Activated CD8-positive, alpha-beta T cell treated with anti-CD3 and anti-CD28 coated beads for 36 hours (primary cell): Measurements from ENCODE around the gene TMPRSS2. TPM values are rescaled to one million over a fixed set of nuclear protein-coding genes. Genes with fewer than 3 reads are reported as not detected.

Experiments used
- ATAC-seq: fragments of 200-7000 bp; cut with Tn5 transposase; one replicate; pipeline ENCODE4 v1.10.0; 2021; ENCODE audit warnings: mild to moderate bottlenecking, moderate library complexity
- CTCF ChIA-PET: fragments of 350-600 bp; sonication (Branson Sonifier 250); formaldehyde crosslinking; loops from one replicate; lab custom pipeline; 2021; ENCODE audit warnings: antibody characterized with exemption; lab: Charles Lee
- POLR2A ChIA-PET: fragments of 350-600 bp; sonication (Branson Sonifier 250); formaldehyde crosslinking; loops from one replicate; lab custom pipeline; 2021; ENCODE audit warnings: antibody characterized with exemption; lab: Charles Lee
- DNase-seq: peaks from one replicate; pipeline ENCODE4 v3.0.0-alpha.2; 2020
- H3K27ac Mint-ChIP-seq: one replicate; pipeline ENCODE4 v1.8.0; 2021; ENCODE audit warnings: mild to moderate bottlenecking, mixed read lengths
- H3K27me3 Mint-ChIP-seq: one replicate; pipeline ENCODE4 v1.8.0; 2021; ENCODE audit warnings: mixed read lengths
- H3K36me3 Mint-ChIP-seq: one replicate; pipeline ENCODE4 v1.8.0; 2021; ENCODE audit warnings: low read depth, mixed read lengths
- H3K4me1 Mint-ChIP-seq: one replicate; pipeline ENCODE4 v1.8.0; 2021; ENCODE audit warnings: low read depth, mixed read lengths
- H3K4me3 Mint-ChIP-seq: one replicate; pipeline ENCODE4 v1.8.0; 2021; ENCODE audit warnings: mild to moderate bottlenecking, moderate library complexity, mixed read lengths
- H3K9me3 Mint-ChIP-seq: one replicate; pipeline ENCODE4 v1.8.0; 2021; ENCODE audit warnings: mixed read lengths
- intact Hi-C: fragments of 100-400 bp; cut with micrococcal nuclease; formaldehyde crosslinking; loops from one replicate; pipeline ENCODE4 v1.10.0; 2022
- total RNA-seq, 2 experiments: library from RNA; stranded (reverse); gene quantifications; one replicate each; pipeline ENCODE4 v1.2.3, GENCODE V29; 2021
- TF ChIP-seq, protein P1 (sequence below): fragments of 200-600 bp; IDR thresholded peaks from one replicate; pipeline ENCODE4 v1.8.0; 2022; ENCODE audit warnings: antibody characterized with exemption, mild to moderate bottlenecking

The TMPRSS2 gene
- total RNA-seq, 2 experiments from 2014 or later, result not detected

DNA sequence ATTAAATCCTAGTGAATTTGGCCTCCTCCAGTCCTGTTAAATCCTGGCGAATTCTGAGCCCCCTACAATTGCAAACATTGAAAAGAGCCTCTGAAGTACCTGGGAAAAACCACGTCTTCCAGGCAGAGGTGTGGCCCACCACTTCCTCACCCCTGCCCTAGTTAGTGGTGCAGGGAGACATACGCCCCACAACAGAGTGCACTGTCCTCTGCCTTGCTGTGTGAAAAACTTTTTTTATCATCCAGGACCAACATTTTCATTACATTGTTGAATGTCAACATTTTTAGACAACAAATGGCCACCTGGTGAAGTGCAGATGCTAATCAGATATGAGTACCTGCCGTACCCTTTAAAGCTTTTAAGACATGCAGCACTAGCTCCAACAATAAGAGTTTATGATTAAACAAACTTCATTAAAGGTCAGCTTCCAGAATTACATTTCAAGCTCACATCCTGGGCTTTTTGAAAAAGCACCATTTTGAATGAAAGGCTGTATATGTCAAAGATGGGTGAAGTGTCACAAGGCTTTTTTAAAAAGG lies 13.6 kb upstream of the TMPRSS2 start:
- CTCF ChIA-PET, result no interaction called here
- POLR2A ChIA-PET, result no interaction called here
- no peak for ATAC-seq

DNA sequence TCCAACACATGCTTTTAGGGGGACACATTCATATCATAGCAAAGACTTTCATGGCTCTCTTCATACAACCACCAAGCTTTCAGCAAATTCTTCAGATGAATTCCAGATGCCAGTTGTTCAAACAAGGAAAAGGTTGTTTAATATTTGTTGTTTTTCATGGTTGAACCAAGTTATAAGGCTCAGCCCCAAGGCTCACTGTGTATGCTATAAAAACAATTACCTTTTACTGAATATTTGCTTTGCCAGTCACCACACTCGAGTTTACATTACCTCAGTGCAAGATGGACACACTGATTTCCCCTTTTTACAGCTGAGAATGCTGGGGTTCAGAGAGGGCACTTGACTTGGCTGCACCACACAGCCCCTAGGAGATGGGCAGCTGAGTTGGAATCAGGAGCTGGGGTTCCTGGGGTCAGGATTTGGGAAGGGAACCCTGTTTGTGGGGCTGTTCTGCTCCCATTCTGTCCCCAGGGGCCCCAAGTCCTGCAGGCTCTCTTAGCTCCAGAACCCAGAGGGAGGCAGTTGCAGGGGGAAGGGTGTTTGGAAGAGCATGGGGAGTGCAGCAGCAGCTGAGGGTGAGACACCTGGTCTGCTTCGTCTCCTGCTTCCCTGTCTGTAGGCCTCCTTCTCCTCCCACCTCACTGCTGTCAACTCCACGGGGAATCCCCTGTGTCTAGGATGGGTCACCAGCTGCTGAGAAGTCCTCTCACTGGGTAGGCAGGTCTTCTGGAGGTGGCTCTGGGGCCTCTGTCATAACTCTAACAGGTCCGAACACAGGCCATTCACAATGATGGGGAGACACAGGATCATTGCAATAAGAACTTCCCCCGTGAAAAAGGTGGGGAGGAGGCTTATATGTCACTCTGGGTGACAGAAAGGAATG lies 12.8 kb upstream of the TMPRSS2 start:
- intact Hi-C loops, result no loop called here
- no peaks in the 10 kb centered on the region for H3K9me3 Mint-ChIP-seq
- H3K4me3 Mint-ChIP-seq, result no peak overlapping the region
- H3K36me3 Mint-ChIP-seq, result no peaks in the 10 kb centered on the region
- TF ChIP-seq, protein P1, sequence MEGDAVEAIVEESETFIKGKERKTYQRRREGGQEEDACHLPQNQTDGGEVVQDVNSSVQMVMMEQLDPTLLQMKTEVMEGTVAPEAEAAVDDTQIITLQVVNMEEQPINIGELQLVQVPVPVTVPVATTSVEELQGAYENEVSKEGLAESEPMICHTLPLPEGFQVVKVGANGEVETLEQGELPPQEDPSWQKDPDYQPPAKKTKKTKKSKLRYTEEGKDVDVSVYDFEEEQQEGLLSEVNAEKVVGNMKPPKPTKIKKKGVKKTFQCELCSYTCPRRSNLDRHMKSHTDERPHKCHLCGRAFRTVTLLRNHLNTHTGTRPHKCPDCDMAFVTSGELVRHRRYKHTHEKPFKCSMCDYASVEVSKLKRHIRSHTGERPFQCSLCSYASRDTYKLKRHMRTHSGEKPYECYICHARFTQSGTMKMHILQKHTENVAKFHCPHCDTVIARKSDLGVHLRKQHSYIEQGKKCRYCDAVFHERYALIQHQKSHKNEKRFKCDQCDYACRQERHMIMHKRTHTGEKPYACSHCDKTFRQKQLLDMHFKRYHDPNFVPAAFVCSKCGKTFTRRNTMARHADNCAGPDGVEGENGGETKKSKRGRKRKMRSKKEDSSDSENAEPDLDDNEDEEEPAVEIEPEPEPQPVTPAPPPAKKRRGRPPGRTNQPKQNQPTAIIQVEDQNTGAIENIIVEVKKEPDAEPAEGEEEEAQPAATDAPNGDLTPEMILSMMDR, result no peak
- ChIA-PET POLR2A (no interaction called here), CTCF (no interaction called here)
- ATAC-seq (peak; percentile 62), DNase-seq (peak; percentile 10)
- no peak overlapping the region for H3K27ac Mint-ChIP-seq
- peaks cover 1% of the 10 kb centered on the region for H3K27me3 Mint-ChIP-seq
- peaks cover 5% of the 10 kb centered on the region for H3K4me1 Mint-ChIP-seq

More for the DNA sequence above, 13.6 kb upstream of the TMPRSS2 start:
- Mint-ChIP-seq H3K9me3 (no peaks in the 10 kb centered on the region), H3K36me3 (no peaks in the 10 kb centered on the region), H3K27ac (no peak overlapping the region), H3K4me1 (peaks cover 5% of the 10 kb centered on the region), H3K4me3 (no peak overlapping the region), H3K27me3 (peaks cover 3% of the 10 kb centered on the region)
- intact Hi-C loops, result no loop called here
- TF ChIP-seq, protein P1, result no peak
- no peak for DNase-seq

DNA sequence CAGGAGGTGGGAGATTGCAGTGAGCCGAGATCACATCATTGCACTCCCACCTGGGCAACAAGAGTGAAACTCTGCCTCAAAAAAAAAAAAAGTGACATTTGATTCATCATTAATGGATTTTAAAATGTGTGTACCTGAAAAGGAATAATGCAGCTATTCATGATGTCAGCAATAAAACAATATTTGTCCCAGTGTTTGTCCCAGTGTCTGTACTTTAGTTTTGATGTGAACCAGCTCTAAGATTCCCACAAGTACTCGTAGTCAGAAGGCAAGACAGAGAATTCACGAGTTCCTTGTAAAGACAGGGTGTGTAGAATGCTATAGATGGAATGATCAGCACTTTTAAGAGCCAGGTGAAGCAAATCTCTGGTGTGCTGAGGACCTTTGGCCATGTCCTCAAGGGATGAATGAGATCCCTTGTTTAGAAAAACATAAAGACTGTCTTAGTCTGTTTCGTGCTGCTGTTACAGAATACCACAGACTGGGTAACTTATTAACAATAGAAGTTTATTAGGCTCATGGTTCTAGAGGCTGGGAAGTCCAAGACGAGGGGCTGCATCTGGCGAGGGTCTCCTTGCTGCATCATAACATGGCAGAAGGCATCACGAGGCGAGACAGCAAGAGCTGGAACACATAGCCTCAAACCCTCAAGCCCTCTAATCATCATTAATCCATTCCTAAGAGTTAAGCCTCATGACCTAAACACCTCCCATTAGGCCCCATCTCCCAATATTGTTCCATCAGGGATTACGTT lies 12.0 kb upstream of the TMPRSS2 start:
- Mint-ChIP-seq H3K27ac (no peak overlapping the region), H3K4me1 (peaks cover 5% of the 10 kb centered on the region), H3K9me3 (no peaks in the 10 kb centered on the region), H3K36me3 (no peaks in the 10 kb centered on the region), H3K27me3 (peaks cover 1% of the 10 kb centered on the region), H3K4me3 (no peak overlapping the region)
- DNase-seq (no peak), ATAC-seq (no peak)
- CTCF ChIA-PET, result no interaction called here
- intact Hi-C loops, result no loop called here
- TF ChIP-seq, protein P1, result no peak
- POLR2A ChIA-PET, result interaction anchor here (0.7 kb wide), 1 partner anchor 369 kb away, joined by 3 read pairs; no protein-coding TSS in a partner anchor

DNA sequence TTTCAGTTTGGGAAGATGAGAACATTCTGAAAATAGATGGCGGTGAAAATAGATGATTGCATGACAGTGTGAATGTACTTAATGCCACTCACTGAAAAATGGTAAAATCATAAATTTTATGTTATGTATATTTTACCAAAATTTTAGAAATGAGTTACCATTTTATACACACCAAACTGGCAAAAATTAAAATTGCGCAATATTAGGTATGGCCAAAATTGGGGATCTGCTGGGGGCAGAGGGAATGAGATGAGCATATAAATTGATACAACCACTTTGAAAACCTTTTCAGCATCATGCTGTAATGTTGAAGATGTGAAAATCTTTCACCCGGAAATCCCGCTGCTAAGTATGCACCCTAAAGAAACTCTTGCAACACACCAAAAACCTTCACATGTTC lies 10.8 kb upstream of the TMPRSS2 start:
- no peaks in the 10 kb centered on the region for H3K9me3 Mint-ChIP-seq
- TF ChIP-seq, protein P1, result no peak

More for the DNA sequence above, 10.8 kb upstream of the TMPRSS2 start:
- Mint-ChIP-seq H3K4me1 (peaks cover 5% of the 10 kb centered on the region), H3K36me3 (no peaks in the 10 kb centered on the region), H3K4me3 (no peak overlapping the region), H3K27me3 (no peaks in the 10 kb centered on the region), H3K27ac (no peak overlapping the region)
- intact Hi-C loops, result no loop called here
- no peak for DNase-seq
- ChIA-PET CTCF (no interaction called here), POLR2A (no interaction called here)
- ATAC-seq, result no peak
